GM12872 (cell line): Measurements from ENCODE around the gene CLEC16A.

Experiments used
- CTCF ChIP-seq: IDR thresholded peaks from 3 replicates; pipeline ENCODE4 v1.5.1; 2011; ENCODE audit warnings: low read depth, mild to moderate bottlenecking, low read length, moderate library complexity; ENCODE audit not compliant: insufficient read depth

The CLEC16A gene

GRCh38 chr16:11089504-11090124 lies 145.2 kb downstream of the CLEC16A start:
- no peak for TF ChIP-seq CTCF

GRCh38 chr16:11090232-11090631 lies 145.9 kb downstream of the CLEC16A start:
- no peak for TF ChIP-seq CTCF

- TF ChIP-seq CTCF: no peak
Measured at GRCh38 chr16:11091021-11091785, 146.8 kb downstream of the CLEC16A start.

GRCh38 chr16:11092788-11093571 lies 148.6 kb downstream of the CLEC16A start:
- no peak for TF ChIP-seq CTCF

GRCh38 chr16:11093572-11094074 lies 149.3 kb downstream of the CLEC16A start:
- TF ChIP-seq CTCF: no peak

GRCh38 chr16:11094075-11094856 lies 149.9 kb downstream of the CLEC16A start:
- no peak for TF ChIP-seq CTCF
